HG03432 (cell line): ENCODE data around the gene C2orf92.

Source experiments
- ATAC-seq: cut with Tn5 transposase; IDR thresholded peaks from one replicate; pipeline ENCODE4 v1.9.1; 2021; ENCODE audit warnings: mild to moderate bottlenecking, moderate library complexity; ENCODE audit not compliant: unreplicated experiment

C2orf92 gene

DNA sequence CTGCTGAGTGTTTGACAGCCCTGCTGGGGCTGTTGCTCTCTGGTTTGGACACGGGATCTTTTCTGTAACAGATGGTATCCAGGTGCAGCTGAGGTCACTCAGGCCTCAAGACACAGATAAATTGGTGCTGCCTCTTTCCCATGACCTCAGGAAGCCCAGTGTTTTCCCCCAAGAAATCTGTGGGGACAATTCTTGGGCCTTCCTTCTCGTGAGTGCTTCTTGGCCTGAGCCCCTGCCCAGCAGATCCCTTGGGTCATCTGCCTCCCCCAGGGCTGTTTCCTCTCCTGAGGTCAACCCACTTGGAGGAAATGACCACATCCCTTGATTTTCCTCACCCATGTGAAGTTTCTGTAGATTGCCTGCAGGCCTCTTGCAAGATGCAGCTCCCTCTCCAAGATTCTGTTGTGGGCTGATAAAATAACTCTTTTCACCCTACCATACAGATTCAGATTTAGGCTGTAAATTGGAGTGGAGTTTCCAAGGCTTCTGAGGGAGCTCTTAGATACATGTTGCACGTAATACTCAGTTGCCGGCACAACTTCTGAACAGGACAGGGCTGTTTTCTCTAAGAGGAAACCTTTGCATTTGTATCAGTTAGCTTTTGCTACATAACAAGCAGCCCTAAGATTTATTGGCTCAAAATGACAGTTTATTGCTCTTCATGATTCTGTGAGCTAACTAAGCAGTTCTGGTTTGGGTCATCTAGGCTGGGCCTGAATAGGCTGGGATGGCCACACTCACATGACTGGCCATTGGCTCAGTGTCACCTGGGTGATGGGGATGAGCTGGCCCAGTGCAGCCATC lies 57.0 kb downstream of the C2orf92 start:
- ATAC-seq = no peak

DNA sequence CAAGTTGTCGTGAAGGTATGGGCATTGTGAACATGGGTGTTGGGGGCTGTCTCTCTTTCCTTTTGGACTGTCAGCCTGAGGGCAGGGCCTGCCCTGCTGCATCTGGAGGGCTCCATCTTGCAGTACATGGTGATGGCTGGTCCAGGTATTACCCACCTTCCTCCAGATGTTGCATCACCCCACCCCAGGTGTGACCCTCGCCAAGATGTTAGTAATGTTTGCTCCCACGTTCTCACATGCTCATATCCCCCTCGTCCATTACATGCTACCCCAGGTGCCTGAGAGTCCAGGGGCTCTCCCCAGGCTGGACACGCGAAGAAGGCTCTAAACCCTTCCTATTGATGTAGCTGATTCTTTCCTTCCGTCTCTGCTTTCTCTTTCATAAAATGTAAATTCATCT lies 57.8 kb downstream of the C2orf92 start:
- no peak for ATAC-seq

DNA sequence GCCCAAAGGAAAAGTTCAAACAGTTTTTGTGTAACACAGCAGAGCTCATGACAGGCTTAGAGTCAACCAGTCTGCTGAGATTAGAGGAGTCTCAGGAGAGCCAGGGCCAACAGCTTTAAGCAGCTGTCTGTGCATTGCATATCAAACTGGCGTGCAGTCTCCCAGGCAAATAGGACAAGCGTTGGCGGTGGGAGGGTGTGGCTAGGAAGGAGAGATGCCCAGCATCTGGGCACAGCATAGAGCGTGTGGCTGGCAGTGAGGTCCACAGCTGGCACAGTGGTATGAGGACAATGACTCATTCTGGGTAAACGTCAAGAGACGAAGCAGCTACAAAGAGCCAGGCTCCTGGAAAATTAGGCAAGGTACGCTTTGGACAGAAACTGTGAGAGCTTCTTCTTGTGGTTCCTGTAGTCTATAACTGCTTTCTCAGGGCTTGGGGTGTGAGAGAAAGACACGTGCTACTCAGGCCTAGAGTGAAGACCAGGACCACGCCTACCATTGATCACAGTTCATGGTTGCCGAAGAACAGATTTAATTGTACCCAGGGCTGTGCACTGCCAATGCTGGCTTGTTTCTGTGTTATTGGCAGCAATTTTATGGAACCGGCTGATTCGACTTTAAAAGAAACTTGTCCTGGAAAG lies 58.7 kb downstream of the C2orf92 start:
- no peak for ATAC-seq

DNA sequence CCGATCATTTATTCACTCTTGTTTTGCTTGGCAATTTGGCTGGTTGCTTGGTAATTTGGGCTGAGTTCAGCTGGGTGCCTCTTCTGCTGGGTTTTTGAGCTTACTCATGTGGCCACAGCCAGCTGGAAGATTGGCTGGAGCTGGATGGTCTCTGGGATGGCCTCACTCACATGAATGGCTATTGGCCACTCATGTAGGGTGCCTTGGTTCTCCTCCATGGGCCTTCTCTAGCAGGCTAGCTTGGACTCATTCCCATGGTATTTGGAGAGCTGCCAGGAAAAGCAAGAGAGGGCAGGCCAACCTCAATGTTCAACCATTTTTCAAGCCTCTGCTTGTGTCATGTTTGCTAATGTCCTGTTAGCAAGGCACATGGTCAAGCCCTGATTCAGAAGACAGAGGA lies 60.7 kb downstream of the C2orf92 start:
- no peak for ATAC-seq

GRCh38 chr2:97731274-97732020 lies 61.9 kb downstream of the C2orf92 start:
- no peak for ATAC-seq

DNA sequence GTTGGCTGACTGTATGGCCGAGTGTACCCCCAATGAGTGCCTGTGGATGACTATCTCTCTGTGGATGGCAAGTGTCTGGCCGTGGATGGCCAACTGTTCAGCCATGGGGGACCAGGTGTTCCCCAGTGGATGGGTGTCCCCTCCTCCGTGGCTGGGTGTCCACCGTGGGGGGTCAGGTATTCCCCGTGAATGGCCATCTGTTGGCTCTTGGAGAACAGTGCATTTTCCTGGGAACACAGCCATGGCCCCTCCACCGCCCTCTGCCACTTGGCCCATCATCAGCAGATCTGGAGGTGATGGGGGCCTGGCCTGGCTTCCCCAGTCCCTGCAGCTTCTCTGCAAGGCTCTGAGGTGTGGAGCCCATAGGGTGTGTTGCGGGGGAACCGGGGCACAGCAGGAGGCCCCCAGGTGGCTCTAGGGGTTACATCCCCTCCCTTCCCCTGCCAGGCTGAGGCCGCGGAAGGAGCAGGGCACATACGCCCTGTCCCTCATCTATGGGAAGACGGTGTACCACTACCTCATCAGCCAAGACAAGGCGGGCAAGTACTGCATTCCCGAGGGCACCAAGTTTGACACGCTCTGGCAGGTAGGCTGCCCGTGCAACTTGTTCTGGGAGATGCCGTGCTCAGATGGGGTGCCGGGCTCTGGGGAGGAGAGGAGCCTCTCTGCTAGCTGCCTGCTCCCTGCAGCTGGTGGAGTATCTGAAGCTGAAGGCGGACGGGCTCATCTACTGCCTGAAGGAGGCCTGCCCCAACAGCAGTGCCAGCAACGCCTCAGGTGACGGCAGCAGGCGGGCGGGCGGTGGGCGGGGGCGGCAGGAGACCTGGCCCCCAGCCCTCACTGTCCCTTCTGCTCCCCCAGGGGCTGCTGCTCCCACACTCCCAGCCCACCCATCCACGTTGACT lies 63.2 kb downstream of the C2orf92 start:
- no peak for ATAC-seq

- no peak for ATAC-seq
These were observed 64.0 kb downstream of the C2orf92 start for GRCh38 chr2:97733341-97734035.

DNA sequence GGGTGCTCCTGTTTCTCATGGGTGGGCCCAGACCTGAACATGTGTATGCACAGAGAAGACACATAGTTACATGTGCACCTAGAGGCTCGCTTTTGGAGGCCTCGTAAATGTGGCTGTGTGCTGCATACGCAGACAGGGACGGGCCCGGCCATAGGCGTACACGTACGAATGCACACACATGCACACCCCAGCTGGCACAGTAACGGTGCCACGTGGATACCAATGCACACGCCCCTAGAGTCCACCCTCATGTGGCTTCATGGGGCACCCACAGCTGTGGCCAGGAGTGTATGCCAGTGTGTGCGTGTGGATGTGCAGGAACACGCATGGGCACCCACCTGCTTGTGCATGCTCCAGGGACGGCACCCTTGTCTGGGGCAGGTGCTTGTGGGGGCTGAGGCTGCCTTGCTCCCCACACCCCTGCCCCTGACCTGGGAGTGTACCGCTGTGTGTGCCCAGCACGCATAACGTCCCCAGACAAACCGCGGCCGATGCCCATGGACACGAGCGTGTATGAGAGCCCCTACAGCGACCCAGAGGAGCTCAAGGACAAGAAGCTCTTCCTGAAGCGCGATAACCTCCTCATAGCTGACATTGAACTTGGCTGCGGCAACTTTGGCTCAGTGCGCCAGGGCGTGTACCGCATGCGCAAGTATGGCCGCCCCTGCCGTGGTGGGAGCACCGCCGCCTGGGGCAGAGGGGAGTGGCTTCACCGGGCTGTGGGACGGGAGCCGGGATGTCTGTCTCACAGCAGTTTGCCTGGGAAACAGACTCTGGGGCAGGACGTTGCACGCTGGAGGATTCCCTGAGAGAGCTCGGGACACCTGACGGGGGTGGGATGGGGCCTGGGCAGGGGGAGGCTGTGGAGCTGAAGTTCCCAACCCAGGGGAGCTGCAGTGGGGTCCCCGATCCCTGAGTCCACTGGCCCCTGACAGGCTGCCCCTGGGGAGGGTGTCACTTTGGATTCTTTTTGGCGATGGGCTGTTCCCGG lies 64.8 kb downstream of the C2orf92 start:
- ATAC-seq = no peak

- no peak for ATAC-seq
These were observed 65.6 kb downstream of the C2orf92 start for GRCh38 chr2:97735161-97735561.

GRCh38 chr2:97736185-97736584 lies 66.7 kb downstream of the C2orf92 start:
- no peak for ATAC-seq

GRCh38 chr2:97736608-97737330 lies 67.3 kb downstream of the C2orf92 start:
- ATAC-seq = no peak

- no peak for ATAC-seq
These were observed 68.1 kb downstream of the C2orf92 start for GRCh38 chr2:97737421-97738178.

GRCh38 chr2:97738179-97739019 lies 68.9 kb downstream of the C2orf92 start:
- no peak for ATAC-seq

DNA sequence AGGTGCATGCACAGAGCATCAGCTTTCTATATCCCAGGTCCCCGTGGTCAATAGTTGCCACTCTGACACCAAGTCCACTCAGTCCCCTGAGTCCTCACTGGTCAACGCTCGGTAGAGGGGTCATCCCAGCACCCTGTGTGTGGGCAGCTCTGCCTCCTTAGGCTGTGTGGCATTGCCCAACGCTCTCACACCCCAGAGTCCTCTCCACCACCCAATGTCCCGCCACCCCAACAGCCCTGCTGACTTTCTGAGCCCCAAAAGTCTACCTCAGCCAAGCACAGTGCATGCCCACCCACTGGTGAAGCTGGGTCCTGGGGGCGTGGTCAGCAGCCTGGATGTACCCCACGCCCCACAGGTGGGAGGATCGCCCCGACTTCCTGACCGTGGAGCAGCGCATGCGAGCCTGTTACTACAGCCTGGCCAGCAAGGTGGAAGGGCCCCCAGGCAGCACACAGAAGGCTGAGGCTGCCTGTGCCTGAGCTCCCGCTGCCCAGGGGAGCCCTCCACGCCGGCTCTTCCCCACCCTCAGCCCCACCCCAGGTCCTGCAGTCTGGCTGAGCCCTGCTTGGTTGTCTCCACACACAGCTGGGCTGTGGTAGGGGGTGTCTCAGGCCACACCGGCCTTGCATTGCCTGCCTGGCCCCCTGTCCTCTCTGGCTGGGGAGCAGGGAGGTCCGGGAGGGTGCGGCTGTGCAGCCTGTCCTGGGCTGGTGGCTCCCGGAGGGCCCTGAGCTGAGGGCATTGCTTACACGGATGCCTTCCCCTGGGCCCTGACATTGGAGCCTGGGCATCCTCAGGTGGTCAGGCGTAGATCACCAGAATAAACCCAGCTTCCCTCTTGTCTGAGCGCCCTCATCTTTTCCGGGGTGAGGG lies 69.7 kb downstream of the C2orf92 start:
- ATAC-seq = no peak

- no peak for ATAC-seq
These were observed 70.4 kb downstream of the C2orf92 start for GRCh38 chr2:97739893-97740245.
